ENCODE results near the gene SORBS1.

Gene SORBS1

GRCh38 chr10:95435548-95436279 lies 125.5 kb downstream of the SORBS1 start:
- no peak for DNase-seq (ENCODE audit: low read depth in 2 of 2)
- H3K4me3 ChIP-seq (replicated peaks in 1 of 2; ENCODE audit: low read depth in 2 of 2, low read length in 2 of 2) = no peak overlapping the region
- TF ChIP-seq CTCF (IDR thresholded peaks at IDR 0.05; ENCODE audit: low read depth, low read length) = no peak

GRCh38 chr10:95434583-95434982 lies 126.6 kb downstream of the SORBS1 start:
- no peak for DNase-seq (ENCODE audit: low read depth in 2 of 2)
- no peak overlapping the region for H3K4me3 ChIP-seq (replicated peaks in 1 of 2; ENCODE audit: low read depth in 2 of 2, low read length in 2 of 2)
- no peak for TF ChIP-seq CTCF (IDR thresholded peaks at IDR 0.05; ENCODE audit: low read depth, low read length)

- DNase-seq (ENCODE audit: low read depth in 2 of 2) = no peak
- no peak for TF ChIP-seq CTCF (IDR thresholded peaks at IDR 0.05; ENCODE audit: low read depth, low read length)
- no peak overlapping the region for H3K4me3 ChIP-seq (replicated peaks in 1 of 2; ENCODE audit: low read depth in 2 of 2, low read length in 2 of 2)
These were observed 129.2 kb downstream of the SORBS1 start for GRCh38 chr10:95431900-95432342.

GRCh38 chr10:95430231-95430951 lies 130.8 kb downstream of the SORBS1 start:
- H3K4me3 ChIP-seq (replicated peaks in 1 of 2; ENCODE audit: low read depth in 2 of 2, low read length in 2 of 2) = no peak overlapping the region
- peak; percentile 92 for TF ChIP-seq CTCF (IDR thresholded peaks at IDR 0.05; ENCODE audit: low read depth, low read length)
- peak; percentile 66 to 73 for DNase-seq (ENCODE audit: low read depth in 2 of 2)

- no peak overlapping the region for H3K4me3 ChIP-seq (replicated peaks in 1 of 2; ENCODE audit: low read depth in 2 of 2, low read length in 2 of 2)
- no peak for TF ChIP-seq CTCF (IDR thresholded peaks at IDR 0.05; ENCODE audit: low read depth, low read length)
- DNase-seq (ENCODE audit: low read depth in 2 of 2) = no peak
These were observed 131.5 kb downstream of the SORBS1 start for GRCh38 chr10:95429639-95430038.

- no peak for DNase-seq (ENCODE audit: low read depth in 2 of 2)
- TF ChIP-seq CTCF (IDR thresholded peaks at IDR 0.05; ENCODE audit: low read depth, low read length) = no peak
These were observed 132.5 kb downstream of the SORBS1 start for GRCh38 chr10:95428701-95429100.

More at GRCh38 chr10:95428701-95429100, 132.5 kb downstream of the SORBS1 start:
- no peak overlapping the region for H3K4me3 ChIP-seq (replicated peaks in 1 of 2; ENCODE audit: low read depth in 2 of 2, low read length in 2 of 2)

All from cardiac fibroblast (primary cell).